IMR-90 (cell line): ENCODE data around the gene NMUR1. TPM values are rescaled to one million over a fixed set of nuclear protein-coding genes. Genes with fewer than 3 reads are reported as not detected.

Experiments used
- ATAC-seq: fragments of 200-7000 bp; cut with Tn5 transposase; 2 replicates; pipeline ENCODE4 v1.9.1; 2020; ENCODE audit warnings: low read depth, mild to moderate bottlenecking, moderate library complexity
- BruUV-seq: library from RNA; stranded (reverse); fragments of 400-500 nt; replicated peaks from 2 replicates; lab custom pipeline; 2021; lab: Mats Ljungman, UMichigan
- CTCF ChIA-PET: fragments of 300-600 bp; formaldehyde crosslinking; extraction: SDS; loops from one replicate; lab custom pipeline; 2021; ENCODE audit warnings: antibody characterized with exemption; lab: Yijun Ruan, JAX
- POLR2A ChIA-PET: fragments of 300-600 bp; sonication (Branson Sonifier 250); formaldehyde crosslinking; loops from one replicate; lab custom pipeline; 2022; ENCODE audit warnings: antibody characterized with exemption; ENCODE audit not compliant: unreplicated experiment; lab: Charles Lee
- DNase-seq: peaks from one replicate; pipeline ENCODE4 v3.0.0; 2013
- H2AFZ ChIP-seq: replicated peaks from 2 replicates; pipeline ENCODE3; 2013; ENCODE audit warnings: low read length, mild to moderate bottlenecking; ENCODE audit not compliant: poor library complexity
- H2AK5ac ChIP-seq: 2 replicates; pipeline ENCODE4 v1.6.1; 2013; ENCODE audit warnings: low read depth, low read length, inconsistent platforms
- H2AK9ac ChIP-seq: replicated peaks from 2 replicates; pipeline ENCODE3; 2013; ENCODE audit warnings: mild to moderate bottlenecking, low read depth, low read length, moderate library complexity; ENCODE audit not compliant: poor library complexity
- H2BK120ac ChIP-seq: 2 replicates; pipeline ENCODE4 v1.6.1; 2013; ENCODE audit warnings: low read depth, low read length, inconsistent platforms
- H2BK15ac ChIP-seq: 3 replicates; pipeline ENCODE4 v1.6.1; 2013; ENCODE audit warnings: low read depth, low read length, inconsistent platforms
- H2BK20ac ChIP-seq: 2 replicates; pipeline ENCODE4 v1.6.1; 2013; ENCODE audit warnings: low read depth, mild to moderate bottlenecking, inconsistent platforms, low read length, moderate library complexity
- H2BK5ac ChIP-seq: 2 replicates; pipeline ENCODE4 v1.6.1; 2013; ENCODE audit warnings: mild to moderate bottlenecking, low read depth, low read length, inconsistent platforms; ENCODE audit not compliant: poor library complexity, severe bottlenecking
- H3K14ac ChIP-seq: replicated peaks from 2 replicates; pipeline ENCODE4 v1.6.1; 2013; ENCODE audit warnings: low read depth, low read length, inconsistent platforms
- H3K18ac ChIP-seq: 2 replicates; pipeline ENCODE4 v1.6.1; 2013; ENCODE audit warnings: low read depth, low read length, control low read depth
- H3K23ac ChIP-seq: 2 replicates; pipeline ENCODE4 v1.6.1; 2013; ENCODE audit warnings: low read depth, low read length, inconsistent platforms
- H3K27ac ChIP-seq: 2 replicates; pipeline ENCODE4 v1.5.1; 2013; ENCODE audit warnings: mild to moderate bottlenecking, control low read depth, low read length; ENCODE audit not compliant: insufficient read depth
- H3K27me3 ChIP-seq: 2 replicates; pipeline ENCODE4 v1.6.1; 2013; ENCODE audit warnings: low read length; ENCODE audit not compliant: control insufficient read depth, insufficient read depth
- H3K36me3 ChIP-seq: 2 replicates; pipeline ENCODE4 v1.6.1; 2013; ENCODE audit warnings: low read length, mixed read lengths; ENCODE audit not compliant: control insufficient read depth, insufficient read depth
- H3K4ac ChIP-seq: 2 replicates; pipeline ENCODE4 v1.6.1; 2013; ENCODE audit warnings: low read depth, low read length, inconsistent platforms
- H3K4me1 ChIP-seq: 2 replicates; pipeline ENCODE4 v1.6.1; 2013; ENCODE audit warnings: low read length, mixed read lengths; ENCODE audit not compliant: control insufficient read depth, insufficient read depth
- H3K4me2 ChIP-seq: 2 replicates; pipeline ENCODE4 v1.6.1; 2013; ENCODE audit warnings: low read depth, mild to moderate bottlenecking, control low read depth, low read length, moderate library complexity
- H3K4me3 ChIP-seq: 2 replicates; pipeline ENCODE4 v1.5.1; 2013; ENCODE audit warnings: low read depth, mild to moderate bottlenecking, control low read depth, low read length, moderate library complexity; ENCODE audit not compliant: insufficient read depth
- H3K56ac ChIP-seq: 2 replicates; pipeline ENCODE4 v1.6.1; 2013; ENCODE audit warnings: low read length, inconsistent platforms; ENCODE audit not compliant: insufficient read depth; ENCODE audit errors: extremely low read depth
- H3K79me1 ChIP-seq, 2 experiments: 2 replicates each; pipeline ENCODE4 v1.6.1; 2013; ENCODE audit warnings: low read length in 2 of 2, inconsistent platforms in 1 of 2, low read depth in 1 of 2
- H3K9ac ChIP-seq: 2 replicates; pipeline ENCODE4 v1.6.1; 2013; ENCODE audit warnings: low read depth, low read length, control low read depth
- H3K9me1 ChIP-seq: 2 replicates; pipeline ENCODE4 v1.6.1; 2013; ENCODE audit warnings: low read length, inconsistent platforms; ENCODE audit not compliant: insufficient read depth
- H3K9me3 ChIP-seq: 2 replicates; pipeline ENCODE4 v1.6.1; 2013; ENCODE audit warnings: low read length; ENCODE audit not compliant: control insufficient read depth, insufficient read depth
- H4K20me1 ChIP-seq: 2 replicates; pipeline ENCODE4 v1.6.1; 2013; ENCODE audit warnings: low read length, inconsistent platforms; ENCODE audit not compliant: insufficient read depth
- H4K5ac ChIP-seq: 2 replicates; pipeline ENCODE4 v1.6.1; 2013; ENCODE audit warnings: mild to moderate bottlenecking, low read depth, low read length, control low read depth
- H4K8ac ChIP-seq, 2 experiments: 2 replicates each; pipeline ENCODE4 v1.6.1; 2013; ENCODE audit warnings: low read depth in 2 of 2, low read length in 2 of 2, control low read depth in 1 of 2, inconsistent platforms in 1 of 2
- H4K91ac ChIP-seq: 2 replicates; pipeline ENCODE4 v1.6.1; 2013; ENCODE audit warnings: low read depth, low read length, inconsistent platforms; ENCODE audit not compliant: insufficient read depth
- BHLHE40 ChIP-seq: fragments of 150-350 bp; IDR thresholded peaks from 2 replicates; pipeline ENCODE4 v1.6.1; 2016; ENCODE audit warnings: mild to moderate bottlenecking, low read depth, low read length
- CEBPB ChIP-seq: IDR thresholded peaks from 2 replicates; pipeline ENCODE4 v1.6.1; 2012; ENCODE audit warnings: low read depth, low read length, improper control_type of control experiment
- CHD1 ChIP-seq: IDR thresholded peaks from 2 replicates; pipeline ENCODE4 v1.6.1; 2012; ENCODE audit warnings: low read depth, low read length, improper control_type of control experiment
- MAFK ChIP-seq: IDR thresholded peaks from 2 replicates; pipeline ENCODE4 v1.6.1; 2012; ENCODE audit warnings: low read depth, low read length, improper control_type of control experiment
- MAZ ChIP-seq: IDR thresholded peaks from 2 replicates; pipeline ENCODE4 v1.6.1; 2012; ENCODE audit warnings: low read depth, mild to moderate bottlenecking, low read length, improper control_type of control experiment, moderate library complexity, borderline replicate concordance
- MXI1 ChIP-seq: IDR thresholded peaks from 2 replicates; pipeline ENCODE4 v1.6.1; 2012; ENCODE audit warnings: low read depth, mild to moderate bottlenecking, low read length, moderate library complexity, borderline replicate concordance
- NFE2L2 ChIP-seq: fragments of 150-350 bp; IDR thresholded peaks from 2 replicates; pipeline ENCODE4 v1.6.1; 2016; ENCODE audit warnings: low read depth, mild to moderate bottlenecking, low read length
- RCOR1 ChIP-seq: IDR thresholded peaks from 2 replicates; pipeline ENCODE4 v1.6.1; 2012; ENCODE audit warnings: mild to moderate bottlenecking, low read length, improper control_type of control experiment; ENCODE audit not compliant: insufficient replicate concordance
- RFX5 ChIP-seq: IDR thresholded peaks from 2 replicates; pipeline ENCODE4 v1.8.0; 2012; ENCODE audit warnings: low read depth, mild to moderate bottlenecking, low read length, moderate library complexity
- WGBS, 2 experiments: methylation state at CpG; one replicate each; pipeline versions ENCODE4 v1.1.5 to v1.1.7; 2013; ENCODE audit warnings: missing lambda C conversion rate in 2 of 2; ENCODE audit not compliant: insufficient read length in 1 of 2; ENCODE audit errors: extremely low coverage in 2 of 2; 5-methylcytosine and 5-hydroxymethylcytosine counted together
- dilution Hi-C: fragments of 300-500 bp; cut with HindIII; formaldehyde crosslinking; loops from one replicate; pipeline ENCODE4 v1.14.3; 2018; ENCODE audit warnings: low sequenced_read_pairs; ENCODE audit not compliant: unreplicated experiment
- in situ Hi-C: fragments of 300-500 bp; cut with MboI; formaldehyde crosslinking; loops from 3 replicates; pipeline ENCODE4 v1.14.3; 2019; ENCODE audit warnings: low sequenced_read_pairs, inconsistent platforms, mixed read lengths
- intact Hi-C: fragments of 100-400 bp; cut with micrococcal nuclease; formaldehyde crosslinking; loops from 2 replicates; pipeline ENCODE4 v1.10.0; 2022
- polyA plus RNA-seq, 3 experiments: library from polyadenylated mRNA; depleted of rRNA; stranded (reverse); fragments of >200 nt; gene quantifications; 2 replicates each; pipeline ENCODE4 v1.2.3, GENCODE V29; 2012; ENCODE audit warnings: low replicate concordance in 1 of 3
- total RNA-seq: library from RNA; depleted of rRNA; stranded (reverse); fragments of >200 nt; gene quantifications from 2 replicates; pipeline ENCODE4 v1.2.3, GENCODE V29; 2012
- TF ChIP-seq, protein P1 (sequence below): conservative IDR thresholded peaks from 2 replicates; pipeline ENCODE4 v1.5.1; 2012; ENCODE audit warnings: mild to moderate bottlenecking, low read depth, low read length, improper control_type of control experiment
- TF ChIP-seq, protein P2 (sequence below): fragments of 150-350 bp; IDR thresholded peaks from 2 replicates; pipeline ENCODE4 v1.6.1; 2016; ENCODE audit warnings: low read depth, mild to moderate bottlenecking, low read length, moderate library complexity, borderline replicate concordance

Gene NMUR1
- total and polyA plus RNA-seq, 2 of the 4 experiments (the other 2 are of a cell fraction): not detected

DNA sequence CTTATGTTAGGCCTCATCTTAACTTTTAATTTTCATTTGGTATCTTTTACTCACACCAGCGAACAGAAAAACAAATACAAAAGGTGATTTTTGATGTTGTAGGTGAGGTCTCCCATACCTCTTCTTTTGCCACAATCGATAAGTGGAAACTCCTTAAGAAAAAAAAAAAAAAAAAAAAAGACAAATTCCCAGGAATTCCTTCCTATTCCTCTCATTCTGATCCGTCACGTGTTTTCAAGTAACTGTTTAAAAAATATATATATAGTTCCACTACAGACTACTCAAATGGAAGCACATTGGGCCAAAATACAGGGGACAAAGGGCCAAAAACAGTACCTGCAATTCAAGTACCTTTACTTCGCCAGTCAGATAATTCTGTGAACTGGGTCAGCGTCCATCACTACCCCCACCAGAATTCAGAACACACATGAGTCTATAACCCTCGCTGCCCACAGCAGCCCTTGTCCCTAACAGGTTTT is 16.5 kb downstream of the NMUR1 start (continued):
- TF ChIP-seq, protein P1, sequence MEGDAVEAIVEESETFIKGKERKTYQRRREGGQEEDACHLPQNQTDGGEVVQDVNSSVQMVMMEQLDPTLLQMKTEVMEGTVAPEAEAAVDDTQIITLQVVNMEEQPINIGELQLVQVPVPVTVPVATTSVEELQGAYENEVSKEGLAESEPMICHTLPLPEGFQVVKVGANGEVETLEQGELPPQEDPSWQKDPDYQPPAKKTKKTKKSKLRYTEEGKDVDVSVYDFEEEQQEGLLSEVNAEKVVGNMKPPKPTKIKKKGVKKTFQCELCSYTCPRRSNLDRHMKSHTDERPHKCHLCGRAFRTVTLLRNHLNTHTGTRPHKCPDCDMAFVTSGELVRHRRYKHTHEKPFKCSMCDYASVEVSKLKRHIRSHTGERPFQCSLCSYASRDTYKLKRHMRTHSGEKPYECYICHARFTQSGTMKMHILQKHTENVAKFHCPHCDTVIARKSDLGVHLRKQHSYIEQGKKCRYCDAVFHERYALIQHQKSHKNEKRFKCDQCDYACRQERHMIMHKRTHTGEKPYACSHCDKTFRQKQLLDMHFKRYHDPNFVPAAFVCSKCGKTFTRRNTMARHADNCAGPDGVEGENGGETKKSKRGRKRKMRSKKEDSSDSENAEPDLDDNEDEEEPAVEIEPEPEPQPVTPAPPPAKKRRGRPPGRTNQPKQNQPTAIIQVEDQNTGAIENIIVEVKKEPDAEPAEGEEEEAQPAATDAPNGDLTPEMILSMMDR: no peak

DNA sequence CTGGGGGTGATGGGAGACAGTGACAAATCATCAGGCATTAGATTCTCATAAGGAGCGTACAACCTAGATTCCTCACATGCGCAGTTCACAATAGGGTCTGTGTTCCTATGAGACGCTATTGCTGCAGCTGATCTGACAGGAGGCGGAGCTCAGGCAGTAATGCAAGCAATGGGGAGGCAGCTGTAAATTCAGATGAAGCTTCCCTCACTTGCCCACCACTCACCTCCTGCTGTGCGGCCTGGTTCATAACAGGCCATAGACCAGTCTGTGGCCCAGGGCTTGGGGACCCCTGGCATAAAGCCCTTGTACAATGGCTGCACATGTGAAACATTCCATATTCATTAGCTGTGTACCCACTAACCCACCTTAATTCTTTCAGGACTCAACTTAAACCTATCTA is 18.0 kb downstream of the NMUR1 start:
- H2BK20ac ChIP-seq: no peak overlapping the region
- dilution Hi-C loops (no loop called here), in situ Hi-C loops (no loop called here), intact Hi-C loops (no loop called here)
- DNase-seq (no peak), ATAC-seq (no peak)
- no peaks in the 10 kb centered on the region for H3K9me1 ChIP-seq
- H4K20me1 ChIP-seq: no peaks in the 10 kb centered on the region
- H3K56ac ChIP-seq: no peak overlapping the region
- H4K8ac ChIP-seq: no peak overlapping the region
- 0 out of 2 replicates have a peak, but pooled peaks cover 2% of the 10 kb centered on the region for H3K4me1 ChIP-seq
- no peak overlapping the region for H4K91ac ChIP-seq
- no peak overlapping the region for H3K27ac ChIP-seq
- no peak overlapping the region for H3K14ac ChIP-seq
- H2BK5ac ChIP-seq: no peak overlapping the region
- H3K18ac ChIP-seq: no peak overlapping the region
- no peak overlapping the region for H3K4me3 ChIP-seq
- H4K5ac ChIP-seq: no peak overlapping the region
- no peak overlapping the region for H2AK5ac ChIP-seq
- H2AK9ac ChIP-seq: no peak overlapping the region
- no peaks in the 10 kb centered on the region for H3K9me3 ChIP-seq
- H3K4me2 ChIP-seq: no peak overlapping the region
- 71% methylated on average over 3 of the region's 5 CpGs; no CpG with 5 or more reads in 1 of the 2 experiments for WGBS, 2 experiments
- no TSS peak for BruUV-seq
- H3K79me1 ChIP-seq: peaks cover 0 to 8% of the 10 kb centered on the region in 2 experiments; a peak in 1 of 4 replicates
- H2AFZ ChIP-seq: no peak overlapping the region
- H2BK15ac ChIP-seq: no peak overlapping the region
- no peak overlapping the region for H3K9ac ChIP-seq
- ChIA-PET CTCF (interaction anchor here (1.1 to 1.3 kb wide), 2 partner anchors 29 to 89 kb away, joined by 3 to 4 read pairs; no protein-coding TSS in a partner anchor), POLR2A (no interaction called here)
- H2BK120ac ChIP-seq: no peak overlapping the region
- no peak overlapping the region for H3K4ac ChIP-seq
- no peaks in the 10 kb centered on the region for H3K36me3 ChIP-seq
- no peak overlapping the region for H3K23ac ChIP-seq
- no peaks in the 10 kb centered on the region for H3K27me3 ChIP-seq
- TF ChIP-seq RFX5: no peak
- TF ChIP-seq, protein P1: no peak
- TF ChIP-seq RCOR1: no peak
- TF ChIP-seq, protein P2, sequence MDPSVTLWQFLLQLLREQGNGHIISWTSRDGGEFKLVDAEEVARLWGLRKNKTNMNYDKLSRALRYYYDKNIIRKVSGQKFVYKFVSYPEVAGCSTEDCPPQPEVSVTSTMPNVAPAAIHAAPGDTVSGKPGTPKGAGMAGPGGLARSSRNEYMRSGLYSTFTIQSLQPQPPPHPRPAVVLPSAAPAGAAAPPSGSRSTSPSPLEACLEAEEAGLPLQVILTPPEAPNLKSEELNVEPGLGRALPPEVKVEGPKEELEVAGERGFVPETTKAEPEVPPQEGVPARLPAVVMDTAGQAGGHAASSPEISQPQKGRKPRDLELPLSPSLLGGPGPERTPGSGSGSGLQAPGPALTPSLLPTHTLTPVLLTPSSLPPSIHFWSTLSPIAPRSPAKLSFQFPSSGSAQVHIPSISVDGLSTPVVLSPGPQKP: no peak
- TF ChIP-seq CEBPB: no peak
- no peak for TF ChIP-seq CHD1
- TF ChIP-seq BHLHE40: no peak
- no peak for TF ChIP-seq MXI1
- no peak for TF ChIP-seq NFE2L2
- no peak for TF ChIP-seq MAFK
- no peak for TF ChIP-seq MAZ
